Measurements from ENCODE around the gene SLC7A14. TPM values are rescaled to one million over a fixed set of nuclear protein-coding genes. Genes with fewer than 3 reads are reported as not detected.
A peak's percentile ranks its signal among the peaks of the same experiment; 100 is the strongest.

Gene SLC7A14
- total and polyA plus RNA-seq, 2 of the 13 experiments (the other 11 are each of a cell fraction or from before 2014, with no cell fraction given), result not detected

GRCh38 chr3:170496868-170497140, 89.1 kb downstream of the SLC7A14 start (continued):
- TF ChIP-seq BRCA1 (CRISPR knock-in tag; IDR thresholded peaks at IDR 0.05) (no peak), MED8 (CRISPR knock-in tag; IDR thresholded peaks at IDR 0.05; ENCODE audit: insufficient replicate concordance) (no peak), ZNF572 (CRISPR knock-in tag; IDR thresholded peaks at IDR 0.05) (no peak), MIER2 (CRISPR knock-in tag; IDR thresholded peaks at IDR 0.05) (no peak)

- Histone ChIP-seq H3K9ac (ENCODE audit: insufficient read depth, low read depth, low read length) (no peak overlapping the region), H3K4me2 (ENCODE audit: low read depth, low read length) (no peak overlapping the region), H4K20me1 (ENCODE audit: insufficient read depth, low read length) (no peaks in the 10 kb centered on the region), H3K9me3 (ENCODE audit: low read length) (no peaks in the 10 kb centered on the region), H3K36me3 (replicated peaks in 1 of 2; ENCODE audit: control insufficient read depth in 1 of 2, insufficient read depth in 2 of 2, low read length in 2 of 2) (no peaks in the 10 kb centered on the region), H2AFZ (ENCODE audit: low read length) (no peak overlapping the region), H3K79me2 (ENCODE audit: insufficient read depth, low read length) (no peaks in the 10 kb centered on the region), H3K4me3 (replicated peaks in 1 of 3; ENCODE audit: insufficient read depth in 1 of 3, low read depth in 2 of 3, low read length in 3 of 3) (no peak overlapping the region), H3K27me3 (ENCODE audit: control insufficient read depth in 1 of 2, insufficient read depth in 2 of 2, low read length in 2 of 2) (no peaks in the 10 kb centered on the region), H3K4me1 (ENCODE audit: insufficient read depth, low read length) (peaks cover 63% of the 10 kb centered on the region), H3K27ac (ENCODE audit: extremely low read length, insufficient read depth, low read length) (no peak overlapping the region)
- no peak for DNase-seq (ENCODE audit: low spot score)
- ChIA-PET CTCF (ENCODE audit: low intra/inter-chr PET ratio, low total read pairs) (no interaction called here), POLR2A (no interaction called here)
- TF ChIP-seq NFE2L2 (IDR thresholded peaks at IDR 0.05; ENCODE audit: low read length), result no peak
- no peak for TF ChIP-seq GMEB1 (CRISPR knock-in tag; IDR thresholded peaks at IDR 0.05; ENCODE audit: borderline replicate concordance)
- TF ChIP-seq ZC3H13 (CRISPR knock-in tag; IDR thresholded peaks at IDR 0.05), result no peak
- peak; percentile 71; the same call in 1 of the 2 replicates for TF ChIP-seq ZBTB33 (CRISPR knock-in tag; IDR thresholded peaks at IDR 0.05)
- no peak for TF ChIP-seq FIP1L1 (IDR thresholded peaks at IDR 0.05; ENCODE audit: borderline replicate concordance, insufficient read depth, low read depth, low read length)
- 0 out of 2 replicates have a peak, but pooled peaks have one; percentile 8 for TF ChIP-seq RXRA (CRISPR knock-in tag; IDR thresholded peaks at IDR 0.05)
- intact Hi-C loops (cut with micrococcal nuclease; ENCODE audit: unreplicated experiment), result loop anchor here (10.0 kb wide), 1 partner anchor 309 kb away; no protein-coding TSS in a partner anchor
- ATAC-seq, result no peak
- BruUV-seq (replicated peaks), result no TSS peak
- WGBS (ENCODE audit: low lambda C conversion rate), result 95% methylated on average over 17 of the region's 40 CpGs
- FAIRE-seq, result no peak
- in situ Hi-C loops (cut with HindIII; ENCODE audit: extremely low pct_ligation_motif_present, low pct_unique_long_range_greater_than_20kb), result loop anchor here (5.0 kb wide), 1 partner anchor 74 kb away; no protein-coding TSS in a partner anchor
These were observed 89.6 kb downstream of the SLC7A14 start for GRCh38 chr3:170496026-170496867.
